Glutamatergic neuron (in vitro differentiated cells): Measurements from ENCODE around the gene TMEM255A. TPM values are rescaled to one million over a fixed set of nuclear protein-coding genes. Genes with fewer than 3 reads are reported as not detected.
A peak's percentile ranks its signal among the peaks of the same experiment; 100 is the strongest.

ENCODE experiments used
- DNase-seq: peaks from one replicate; pipeline ENCODE4 v3.0.0; 2022
- H3K27ac Mint-ChIP-seq: one replicate; pipeline ENCODE4 v1.8.0; 2020; ENCODE audit warnings: mild to moderate bottlenecking, mixed read lengths, inconsistent platforms; ENCODE audit not compliant: unreplicated experiment
- H3K27me3 Mint-ChIP-seq: one replicate; pipeline ENCODE4 v1.8.0; 2020; ENCODE audit warnings: mild to moderate bottlenecking, moderate library complexity, mixed read lengths, inconsistent platforms; ENCODE audit not compliant: unreplicated experiment
- H3K36me3 Mint-ChIP-seq: one replicate; pipeline ENCODE4 v1.8.0; 2020; ENCODE audit warnings: mild to moderate bottlenecking, mixed read lengths, inconsistent platforms; ENCODE audit not compliant: unreplicated experiment
- H3K4me1 Mint-ChIP-seq: one replicate; pipeline ENCODE4 v1.8.0; 2020; ENCODE audit warnings: mild to moderate bottlenecking, low read depth, mixed read lengths, inconsistent platforms; ENCODE audit not compliant: unreplicated experiment
- H3K4me3 Mint-ChIP-seq: one replicate; pipeline ENCODE4 v1.8.0; 2020; ENCODE audit warnings: mild to moderate bottlenecking, mixed read lengths, inconsistent platforms; ENCODE audit not compliant: unreplicated experiment
- H3K9me3 Mint-ChIP-seq: one replicate; pipeline ENCODE4 v1.8.0; 2020; ENCODE audit warnings: mild to moderate bottlenecking, moderate library complexity, mixed read lengths, inconsistent platforms; ENCODE audit not compliant: unreplicated experiment
- CTCF ChIP-seq: fragments of 200-600 bp; sonication (generic); IDR thresholded peaks from one replicate; pipeline ENCODE4 v1.5.0; 2021; ENCODE audit not compliant: partially characterized antibody, unreplicated experiment
- total RNA-seq: library from RNA; stranded (reverse); fragmentation: NEBNext Ultra II Directional; extraction: Animal tissue kit (Norgen Biotek cat#: 25700); gene quantifications from one replicate; pipeline ENCODE4 v1.2.1, GENCODE V29; 2021; ENCODE audit not compliant: unreplicated experiment

Gene TMEM255A
- total RNA-seq, 1 donor from 2014 or later, result 7.6 TPM

GRCh38 chrX:120250522-120251271, 60.6 kb downstream of the TMEM255A start, which contains the start of gene ZBTB33:
ZBTB33 (plus strand) TSS chrX:120250812; CDS start chrX:120253416, 2,604 bp downstream.
- peak; percentile 60 for TF ChIP-seq CTCF
- Mint-ChIP-seq H3K9me3 (peaks cover 3% of the 10 kb centered on the region), H3K4me1 (peaks cover 5% of the 10 kb centered on the region), H3K4me3 (peak within 1 kb of the TSS; percentile 97), H3K36me3 (no peaks in the 10 kb centered on the region), H3K27me3 (peaks cover 4% of the 10 kb centered on the region), H3K27ac (peak within 1 kb of the TSS; percentile 98)
- DNase-seq, result peak; percentile 90

- H3K4me1 Mint-ChIP-seq, result no peaks in the 10 kb centered on the region
- peak; percentile 43 for DNase-seq
- peak overlapping the region; percentile 64 for H3K27ac Mint-ChIP-seq
- H3K27me3 Mint-ChIP-seq, result peaks cover 4% of the 10 kb centered on the region
- H3K9me3 Mint-ChIP-seq, result peaks cover 1% of the 10 kb centered on the region
- H3K36me3 Mint-ChIP-seq, result no peaks in the 10 kb centered on the region
- peak overlapping the region; percentile 99 for H3K4me3 Mint-ChIP-seq
- TF ChIP-seq CTCF, result no peak
Measured at GRCh38 chrX:120244735-120245498, 66.3 kb downstream of the TMEM255A start.

GRCh38 chrX:120244395-120244734, 66.9 kb downstream of the TMEM255A start:
- Mint-ChIP-seq H3K27me3 (peaks cover 4% of the 10 kb centered on the region), H3K4me1 (no peaks in the 10 kb centered on the region), H3K4me3 (peak overlapping the region; percentile 99), H3K27ac (peak overlapping the region; percentile 63), H3K9me3 (peaks cover 1% of the 10 kb centered on the region), H3K36me3 (no peaks in the 10 kb centered on the region)
- no peak for TF ChIP-seq CTCF
- no peak for DNase-seq

GRCh38 chrX:120242813-120243212, 68.4 kb downstream of the TMEM255A start:
- Mint-ChIP-seq H3K4me1 (no peaks in the 10 kb centered on the region), H3K27me3 (peaks cover 4% of the 10 kb centered on the region), H3K27ac (no peak overlapping the region), H3K36me3 (no peaks in the 10 kb centered on the region), H3K9me3 (peaks cover 1% of the 10 kb centered on the region), H3K4me3 (no peak overlapping the region)
- DNase-seq, result no peak
- TF ChIP-seq CTCF, result no peak

GRCh38 chrX:120238933-120239332, 72.3 kb downstream of the TMEM255A start:
- Mint-ChIP-seq H3K9me3 (peaks cover 1% of the 10 kb centered on the region), H3K27me3 (no peaks in the 10 kb centered on the region), H3K4me3 (no peak overlapping the region), H3K36me3 (no peaks in the 10 kb centered on the region), H3K27ac (no peak overlapping the region), H3K4me1 (no peaks in the 10 kb centered on the region)
- no peak for TF ChIP-seq CTCF
- no peak for DNase-seq
